ENCODE results near the gene RERE. TPM values are rescaled to one million over a fixed set of nuclear protein-coding genes. Genes with fewer than 3 reads are reported as not detected.

The RERE gene
- total RNA-seq, 6 experiments from 2014 or later = 36.5 to 41.6 (median 37.5) TPM

DNA sequence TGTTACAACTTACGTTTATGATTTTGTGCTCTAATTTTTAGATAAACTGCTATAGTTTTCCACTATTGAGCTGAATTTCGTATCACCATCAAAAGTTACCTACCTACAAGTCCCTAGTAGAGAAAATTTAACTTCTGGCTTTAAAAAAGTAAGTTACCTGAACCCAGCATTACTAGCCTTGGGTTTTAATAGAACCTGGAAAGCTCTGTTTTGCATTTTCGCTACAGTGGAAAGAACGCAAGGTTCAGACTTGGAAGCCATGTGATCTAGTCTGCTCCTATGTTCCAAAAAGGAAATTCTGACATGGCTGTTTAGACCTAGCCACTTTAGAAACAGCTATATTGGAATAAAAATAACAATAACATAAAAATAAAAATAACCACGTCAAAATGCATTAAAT is 389.0 kb downstream of the RERE start:
- Mint-ChIP-seq H3K27ac (no peak overlapping the region), H3K4me3 (no peak overlapping the region), H3K4me1 (ENCODE audit: low read depth) (peaks cover 19% of the 10 kb centered on the region), H3K27me3 (ENCODE audit: insufficient read depth) (no peaks in the 10 kb centered on the region), H3K9me3 (no peaks in the 10 kb centered on the region), H3K36me3 (ENCODE audit: low read depth) (peaks cover 5% of the 10 kb centered on the region; the same call in 1 of the 2 replicates)
- TF ChIP-seq CTCF (IDR thresholded peaks at IDR 0.05) = no peak
- no peak for DNase-seq

- no peak overlapping the region for H3K4me3 Mint-ChIP-seq
- TF ChIP-seq CTCF (IDR thresholded peaks at IDR 0.05) = no peak
- no peaks in the 10 kb centered on the region for H3K9me3 Mint-ChIP-seq
- H3K27me3 Mint-ChIP-seq (ENCODE audit: insufficient read depth) = no peaks in the 10 kb centered on the region
- H3K27ac Mint-ChIP-seq = no peak overlapping the region
- H3K36me3 Mint-ChIP-seq (ENCODE audit: low read depth) = peaks cover 5% of the 10 kb centered on the region; the same call in 1 of the 2 replicates
- H3K4me1 Mint-ChIP-seq (ENCODE audit: low read depth) = peaks cover 19% of the 10 kb centered on the region
- DNase-seq = no peak
Measured at GRCh38 chr1:8427986-8428385, 389.5 kb downstream of the RERE start.

DNA sequence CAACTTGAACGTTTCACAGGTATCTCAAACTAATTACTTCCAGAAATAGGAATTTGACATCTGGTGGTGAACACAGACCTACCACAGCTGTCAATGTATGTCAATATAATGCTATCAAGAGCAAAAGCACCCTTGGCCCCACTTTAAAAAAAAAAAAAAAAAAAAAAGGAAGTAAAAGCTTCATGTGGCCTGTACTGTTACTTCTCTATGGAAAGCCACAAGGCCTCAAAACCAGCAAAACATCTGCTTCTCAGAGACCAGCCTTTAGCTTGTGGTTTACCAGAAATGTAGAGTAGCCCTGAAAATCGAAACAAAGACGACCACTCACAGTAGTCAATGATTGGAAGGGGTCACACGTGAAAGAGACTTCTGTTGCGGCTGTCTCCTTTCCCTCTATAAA is 389.9 kb downstream of the RERE start:
- H3K4me1 Mint-ChIP-seq (ENCODE audit: low read depth) = peaks cover 19% of the 10 kb centered on the region
- peaks cover 5% of the 10 kb centered on the region; the same call in 1 of the 2 replicates for H3K36me3 Mint-ChIP-seq (ENCODE audit: low read depth)
- no peak for DNase-seq
- no peak overlapping the region for H3K27ac Mint-ChIP-seq
- H3K4me3 Mint-ChIP-seq = no peak overlapping the region
- no peaks in the 10 kb centered on the region for H3K27me3 Mint-ChIP-seq (ENCODE audit: insufficient read depth)
- TF ChIP-seq CTCF (IDR thresholded peaks at IDR 0.05) = no peak
- H3K9me3 Mint-ChIP-seq = no peaks in the 10 kb centered on the region

- Mint-ChIP-seq H3K4me3 (no peak overlapping the region), H3K36me3 (ENCODE audit: low read depth) (peaks cover 5% of the 10 kb centered on the region; the same call in 1 of the 2 replicates), H3K9me3 (no peaks in the 10 kb centered on the region), H3K27me3 (ENCODE audit: insufficient read depth) (no peaks in the 10 kb centered on the region), H3K4me1 (ENCODE audit: low read depth) (peaks cover 19% of the 10 kb centered on the region), H3K27ac (no peak overlapping the region)
- DNase-seq = no peak
- TF ChIP-seq CTCF (IDR thresholded peaks at IDR 0.05) = no peak
Measured at GRCh38 chr1:8426996-8427395, 390.4 kb downstream of the RERE start.

GRCh38 chr1:8425781-8426161 is 391.7 kb downstream of the RERE start:
- Mint-ChIP-seq H3K27me3 (ENCODE audit: insufficient read depth) (no peaks in the 10 kb centered on the region), H3K27ac (no peak overlapping the region), H3K4me1 (ENCODE audit: low read depth) (peaks cover 19% of the 10 kb centered on the region), H3K36me3 (ENCODE audit: low read depth) (peaks cover 5% of the 10 kb centered on the region; the same call in 1 of the 2 replicates), H3K4me3 (no peak overlapping the region), H3K9me3 (no peaks in the 10 kb centered on the region)
- no peak for DNase-seq
- no peak for TF ChIP-seq CTCF (IDR thresholded peaks at IDR 0.05)

Measured in HFFc6 (cell line).